NCI-H446 treated with DMSO at 0.1 percent for 48 hours (cell line): ENCODE measurements around the gene BNIP5.

Experiments
- DNase-seq: peaks from one replicate; lab custom pipeline; 2025; lab: John Stamatoyannopoulos, UW

Gene BNIP5

GRCh38 chr6:36336779-36337241 is at the start of gene BNIP5:
BNIP5 (minus strand) TSS chr6:36336888; CDS start chr6:36330690, 6,198 bp downstream.
- DNase-seq, result no peak

GRCh38 chr6:36384095-36384494 is 47.4 kb upstream of the BNIP5 start:
- no peak for DNase-seq

GRCh38 chr6:36383606-36384005 is 46.9 kb upstream of the BNIP5 start:
- DNase-seq, result no peak

- DNase-seq, result no peak
Measured at GRCh38 chr6:36382976-36383375, 46.3 kb upstream of the BNIP5 start.

DNA sequence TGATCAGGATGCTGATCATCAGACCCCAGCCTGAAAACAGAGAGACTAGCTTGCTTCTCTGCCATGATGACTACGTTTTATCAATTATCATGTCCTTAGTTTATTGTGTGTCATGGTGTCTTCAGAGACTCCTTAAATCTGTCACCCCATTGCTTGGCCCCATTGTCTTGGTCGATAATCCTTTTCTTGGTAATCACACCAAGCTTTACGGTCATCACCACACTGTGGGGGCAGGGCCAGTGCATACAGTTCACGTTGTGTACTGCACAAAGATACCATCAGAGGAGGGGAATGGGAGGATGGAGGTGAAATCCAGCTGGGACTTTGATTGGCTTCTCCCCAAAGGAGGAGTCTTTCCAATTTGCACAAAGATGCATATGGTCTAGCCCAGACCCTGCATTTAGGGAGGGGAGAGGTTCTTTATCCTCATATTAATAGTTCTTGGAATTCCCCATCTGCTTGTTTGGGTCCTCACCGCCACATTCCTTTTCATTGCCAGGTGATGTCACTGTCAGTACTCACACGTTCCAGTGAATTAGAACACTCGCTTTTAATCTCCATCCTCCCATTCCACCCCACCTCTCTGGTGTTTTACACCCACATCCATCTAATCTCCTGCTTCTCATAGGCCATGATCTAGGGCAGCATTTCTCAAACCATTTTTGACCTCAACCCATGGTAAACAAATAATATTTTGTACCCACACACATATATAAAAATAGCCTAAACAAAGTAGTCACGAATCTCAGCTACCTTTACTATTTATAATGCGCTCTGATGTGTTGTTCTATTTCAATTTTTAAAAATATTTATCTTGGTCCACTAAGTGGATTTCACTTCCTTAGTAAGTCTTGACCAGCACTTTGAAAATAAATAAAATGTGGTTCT is 45.1 kb upstream of the BNIP5 start:
- DNase-seq, result no peak

DNA sequence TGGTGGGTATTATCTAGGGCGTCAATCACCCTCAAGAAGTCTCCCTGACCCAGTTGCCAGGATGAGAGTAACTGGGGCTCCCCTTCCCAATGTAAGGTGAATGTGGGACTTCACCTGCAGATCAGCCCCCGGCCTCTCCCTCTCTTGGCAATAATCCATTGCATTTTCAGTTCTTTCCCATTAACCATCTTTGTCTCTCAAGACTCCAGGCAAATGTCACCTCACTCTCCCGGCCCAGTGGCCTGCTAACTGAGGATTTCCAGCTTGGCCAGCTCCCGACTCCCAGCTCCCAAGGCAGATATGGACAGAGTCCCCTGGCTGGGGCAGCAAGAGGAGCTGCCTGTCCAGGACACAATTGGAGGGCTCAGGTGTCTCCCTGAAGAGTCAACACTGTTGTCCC is 43.5 kb upstream of the BNIP5 start:
- DNase-seq, result no peak

DNA sequence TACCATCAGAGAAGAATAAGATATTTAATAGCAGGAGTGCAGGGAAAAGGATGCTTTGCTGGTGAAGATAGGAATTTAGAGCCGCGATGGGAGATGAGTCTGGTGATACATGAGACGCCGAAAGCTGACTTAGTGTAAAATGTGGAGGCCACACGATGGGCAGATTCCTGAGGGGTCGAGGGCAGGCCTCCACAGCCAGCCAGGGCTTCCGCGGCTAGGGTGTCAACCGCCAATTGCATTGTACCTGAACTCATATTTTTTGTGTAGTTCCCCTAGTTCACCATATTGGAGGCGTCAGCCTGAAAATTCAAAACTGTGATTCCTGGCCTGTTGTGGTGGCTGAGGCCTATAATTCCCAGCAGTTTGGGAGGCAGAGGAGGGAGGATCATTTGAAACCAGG is 42.2 kb upstream of the BNIP5 start:
- DNase-seq, result no peak

DNA sequence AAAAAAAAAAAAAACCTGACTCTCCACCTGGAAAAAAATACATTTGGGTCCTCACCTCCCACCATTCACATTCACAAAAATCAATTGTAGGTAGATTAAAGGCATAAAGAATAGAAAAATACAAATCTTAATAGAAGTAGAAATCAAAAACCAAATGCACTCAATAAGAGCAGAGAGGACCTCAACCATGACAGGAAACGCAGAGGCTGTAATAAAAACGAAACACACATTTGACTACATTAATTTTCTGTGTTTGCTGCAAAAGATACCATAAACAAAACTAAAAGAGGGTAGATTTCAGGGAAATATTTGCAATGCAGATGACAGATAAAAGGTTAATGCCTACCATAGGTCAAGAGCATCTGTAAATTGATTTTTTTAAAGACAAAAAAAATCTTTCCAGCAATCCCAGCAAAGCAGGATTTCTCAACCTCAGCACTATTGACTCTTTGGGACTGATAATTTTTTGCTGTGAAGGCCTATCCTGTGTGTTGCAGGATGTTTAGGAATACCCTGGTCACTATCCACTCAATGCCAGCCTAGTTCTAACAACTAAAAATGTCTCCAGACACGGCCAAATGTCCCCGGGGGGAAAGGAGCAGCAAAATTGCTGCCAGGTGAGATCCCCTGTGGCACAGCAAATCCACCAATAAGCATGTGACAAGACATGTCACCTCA is 41.7 kb upstream of the BNIP5 start:
- DNase-seq, result no peak

DNA sequence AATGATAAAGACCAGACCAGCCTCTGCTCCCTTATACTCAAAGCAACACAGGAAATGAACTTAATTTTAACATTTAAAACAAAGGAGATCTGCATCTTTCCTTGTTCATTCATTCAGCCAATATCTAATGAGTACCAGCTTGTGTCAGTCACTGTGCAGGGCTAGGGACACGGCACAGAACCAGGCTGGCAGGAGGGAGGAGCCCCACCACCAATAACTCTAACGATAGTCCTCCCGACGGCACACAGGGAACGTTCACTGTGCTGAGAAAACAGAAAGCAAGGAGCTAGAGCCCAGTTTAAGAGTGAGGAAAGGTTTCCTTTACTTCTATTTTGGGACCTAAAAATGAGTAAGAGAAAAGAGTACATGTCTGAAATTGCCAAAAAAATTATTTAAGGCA is 40.9 kb upstream of the BNIP5 start:
- no peak for DNase-seq

GRCh38 chr6:36376742-36377141 is 40.1 kb upstream of the BNIP5 start:
- no peak for DNase-seq

- no peak for DNase-seq
Measured at GRCh38 chr6:36376183-36376582, 39.5 kb upstream of the BNIP5 start.

- DNase-seq, result no peak
Measured at GRCh38 chr6:36375644-36376155, 39.0 kb upstream of the BNIP5 start.

DNA sequence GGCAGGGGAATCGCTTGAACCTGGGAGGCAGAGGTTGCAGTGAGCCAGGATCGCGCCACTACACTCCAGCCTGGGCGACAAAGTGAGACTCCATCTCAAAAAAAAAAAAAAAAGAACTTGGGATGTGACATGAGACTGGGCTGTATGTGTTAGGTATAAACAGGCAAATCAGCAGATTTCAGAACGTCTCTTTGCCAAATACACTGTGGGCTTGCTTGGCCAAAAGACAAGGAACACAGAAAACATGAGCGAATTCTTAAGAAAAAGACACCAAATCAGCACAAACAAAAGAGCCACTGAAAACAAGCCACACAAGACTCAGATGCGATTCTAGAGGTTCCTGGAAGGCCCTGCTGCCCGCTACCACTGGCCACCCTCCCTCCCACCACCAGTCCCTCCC is 38.3 kb upstream of the BNIP5 start:
- DNase-seq, result no peak

DNA sequence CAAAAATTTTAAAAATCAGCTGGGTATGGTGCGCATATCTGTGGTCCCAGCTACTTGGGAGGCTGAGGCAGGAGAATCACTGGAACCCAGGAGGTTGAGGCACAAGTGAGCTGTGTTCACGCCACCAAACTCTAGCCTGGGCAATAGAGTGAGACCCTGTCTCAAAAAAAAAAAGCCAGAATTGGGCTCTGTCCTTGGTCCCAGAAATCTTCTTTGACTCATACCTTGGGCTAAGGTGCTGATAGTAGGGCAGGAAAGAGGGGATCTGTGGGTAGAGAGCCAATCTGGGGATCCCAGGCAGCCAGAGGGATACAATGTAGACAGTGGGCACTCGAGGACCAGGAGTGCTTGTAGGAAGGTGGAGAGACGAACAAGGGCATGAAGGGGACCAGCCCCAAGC is 37.5 kb upstream of the BNIP5 start:
- DNase-seq, result no peak

GRCh38 chr6:36373368-36374019 is 36.8 kb upstream of the BNIP5 start:
- no peak for DNase-seq

- no peak for DNase-seq
Measured at GRCh38 chr6:36372088-36372487, 35.4 kb upstream of the BNIP5 start.

- DNase-seq, result no peak
Measured at GRCh38 chr6:36371211-36371610, 34.5 kb upstream of the BNIP5 start.

DNA sequence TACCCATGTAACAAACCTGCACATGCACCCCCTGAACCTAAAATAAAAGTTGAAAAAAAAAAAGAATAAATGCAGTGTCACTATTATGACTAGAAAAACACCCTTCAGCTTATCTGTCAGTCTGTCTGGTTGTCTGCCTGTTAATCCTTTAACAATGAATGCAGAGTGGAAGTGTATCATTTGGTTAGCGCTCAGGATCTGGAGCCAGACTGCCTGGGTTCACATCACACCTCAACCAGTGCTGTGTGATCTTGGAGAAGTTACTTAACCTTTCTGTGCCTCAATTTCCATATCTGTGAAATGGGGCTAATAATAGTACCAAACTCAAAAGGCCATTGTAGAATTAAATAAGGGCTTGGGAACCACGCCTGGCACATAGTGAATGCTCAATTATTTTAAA is 34.0 kb upstream of the BNIP5 start:
- DNase-seq, result no peak

- DNase-seq, result no peak
Measured at GRCh38 chr6:36368921-36369865, 32.5 kb upstream of the BNIP5 start.

DNA sequence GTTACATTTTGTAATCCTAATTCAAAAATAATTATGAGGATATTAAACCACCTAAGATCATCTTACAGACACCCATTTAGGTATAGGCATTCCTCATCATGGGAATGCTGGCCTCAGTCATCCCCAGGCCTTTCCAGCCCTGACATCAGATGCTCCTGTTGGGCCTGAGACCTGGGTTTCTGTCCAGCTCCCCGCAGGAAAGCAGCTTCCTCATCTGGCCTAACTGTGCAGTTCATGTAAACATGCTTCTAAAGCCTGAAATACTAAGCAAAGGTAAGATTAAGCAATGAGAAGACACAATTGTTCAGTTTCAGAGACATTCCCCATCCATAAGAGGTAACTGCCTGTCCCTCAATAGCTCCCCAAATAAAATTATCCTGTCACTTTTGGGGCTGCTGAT is 31.7 kb upstream of the BNIP5 start:
- DNase-seq, result no peak

DNA sequence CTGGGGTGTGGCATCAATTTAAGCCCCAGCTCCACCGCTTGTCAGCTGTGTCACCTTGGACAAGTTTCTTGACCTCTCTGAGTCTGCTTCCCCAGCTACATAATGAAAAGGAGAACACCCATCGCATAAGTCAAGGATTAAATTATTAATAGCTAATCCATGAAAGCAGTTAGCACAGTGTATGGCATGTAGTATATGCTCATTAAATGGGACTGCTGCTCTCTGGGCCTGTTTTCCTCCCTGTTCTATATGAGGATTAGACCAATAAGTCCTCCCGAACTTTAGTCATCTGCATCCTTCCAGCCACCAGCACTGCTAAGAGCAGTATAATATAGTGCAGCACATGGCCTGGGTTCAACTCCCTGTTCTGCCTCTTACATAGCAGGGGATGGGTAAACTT is 31.1 kb upstream of the BNIP5 start:
- no peak for DNase-seq
